Uterus (tissue), 4 donors: Measurements from ENCODE around the gene EHBP1L1. TPM values are rescaled to one million over a fixed set of nuclear protein-coding genes. Genes with fewer than 3 reads are reported as not detected.

ENCODE experiments used
- DNase-seq, 2 donors: peaks; one replicate each; pipeline ENCODE4 v3.0.0-alpha.2; 2019 to 2020
- H3K27ac ChIP-seq, 2 donors: fragments of 200-600 bp; sonication (generic); 1 replicate in 1 of 2; 2 replicates in 1 of 2; pipeline ENCODE4 v1.5.1; 2016 to 2018
- H3K27me3 ChIP-seq, 2 donors: fragments of 200-600 bp; sonication (generic); one replicate each; pipeline ENCODE4 v1.5.1; 2018 to 2019; ENCODE audit warnings: control low read depth in 1 of 2
- H3K36me3 ChIP-seq, 2 donors: fragments of 200-600 bp; sonication (generic); one replicate each; pipeline ENCODE4 v1.5.1; 2019; ENCODE audit warnings: control low read depth in 1 of 2
- H3K4me1 ChIP-seq, 2 donors: fragments of 200-600 bp; sonication (generic); one replicate each; pipeline ENCODE4 v1.5.1; 2018 to 2019; ENCODE audit warnings: control low read depth in 1 of 2
- H3K4me3 ChIP-seq, 2 donors: fragments of 200-600 bp; sonication (generic); 1 replicate in 1 of 2; 2 replicates in 1 of 2; pipeline ENCODE4 v1.5.1; 2018 to 2019; ENCODE audit warnings: mild to moderate bottlenecking in 1 of 2
- H3K9me3 ChIP-seq, 2 donors: fragments of 200-600 bp; sonication (generic); one replicate each; pipeline ENCODE4 v1.5.1; 2019; ENCODE audit warnings: control low read depth in 1 of 2
- POLR2A ChIP-seq, 2 donors: fragments of 450-650 bp; IDR thresholded peaks; one replicate each; pipeline ENCODE4 v1.6.1; 2016; ENCODE audit warnings: antibody characterized with exemption in 2 of 2, mild to moderate bottlenecking in 1 of 2, moderate library complexity in 1 of 2
- intact Hi-C: fragments of 100-400 bp; cut with DNase I; formaldehyde crosslinking; loops from one replicate; pipeline ENCODE4 v1.15.1; 2023; ENCODE audit warnings: low total_unique reads
- total RNA-seq, 4 donors: library from RNA; depleted of rRNA in 3 of 4; stranded (reverse); fragments of >200 nt in 3 of 4; gene quantifications; one replicate each; pipeline versions ENCODE4 v1.1.0 to v1.2.4, GENCODE V29; 2014 to 2023
- TF ChIP-seq, protein P1 (sequence below), 4 experiments: fragments of 200-600 bp in 2 of 4; fragments of 450-650 bp in 2 of 4; sonication (generic) in 2 of 4; IDR thresholded peaks; one replicate each; pipeline ENCODE4 v1.5.1; 2016 to 2019; ENCODE audit warnings: antibody characterized with exemption in 4 of 4, mild to moderate bottlenecking in 2 of 4, moderate library complexity in 1 of 4
- donor health status: DM: yes; HTN: yes; CAD: no.

The EHBP1L1 gene
- total RNA-seq, 4 donors from 2014 or later = 44.2 to 159 (median 69.5) TPM

DNA sequence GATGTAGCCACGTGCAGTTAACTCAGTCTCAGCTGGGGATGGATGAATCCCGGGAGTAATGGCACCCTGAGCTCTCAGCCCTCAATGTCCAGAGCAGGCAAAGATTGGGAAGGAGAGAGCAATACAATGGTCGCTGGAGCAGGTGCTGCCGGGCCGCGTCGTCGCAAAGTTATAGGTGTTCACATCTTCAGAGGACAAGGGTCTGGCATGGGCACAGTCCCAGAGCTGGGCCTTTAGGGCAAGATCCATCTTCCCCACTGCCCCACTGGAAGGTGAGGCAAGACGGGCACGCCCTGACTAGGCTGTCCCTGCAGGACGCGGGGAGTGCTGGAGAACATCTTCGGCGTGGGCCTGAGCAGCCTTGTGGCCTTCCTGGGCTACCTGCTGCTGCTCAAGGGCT is 47.3 kb downstream of the EHBP1L1 start:
- no peaks in the 10 kb centered on the region for H3K9me3 ChIP-seq
- TF ChIP-seq, protein P1, sequence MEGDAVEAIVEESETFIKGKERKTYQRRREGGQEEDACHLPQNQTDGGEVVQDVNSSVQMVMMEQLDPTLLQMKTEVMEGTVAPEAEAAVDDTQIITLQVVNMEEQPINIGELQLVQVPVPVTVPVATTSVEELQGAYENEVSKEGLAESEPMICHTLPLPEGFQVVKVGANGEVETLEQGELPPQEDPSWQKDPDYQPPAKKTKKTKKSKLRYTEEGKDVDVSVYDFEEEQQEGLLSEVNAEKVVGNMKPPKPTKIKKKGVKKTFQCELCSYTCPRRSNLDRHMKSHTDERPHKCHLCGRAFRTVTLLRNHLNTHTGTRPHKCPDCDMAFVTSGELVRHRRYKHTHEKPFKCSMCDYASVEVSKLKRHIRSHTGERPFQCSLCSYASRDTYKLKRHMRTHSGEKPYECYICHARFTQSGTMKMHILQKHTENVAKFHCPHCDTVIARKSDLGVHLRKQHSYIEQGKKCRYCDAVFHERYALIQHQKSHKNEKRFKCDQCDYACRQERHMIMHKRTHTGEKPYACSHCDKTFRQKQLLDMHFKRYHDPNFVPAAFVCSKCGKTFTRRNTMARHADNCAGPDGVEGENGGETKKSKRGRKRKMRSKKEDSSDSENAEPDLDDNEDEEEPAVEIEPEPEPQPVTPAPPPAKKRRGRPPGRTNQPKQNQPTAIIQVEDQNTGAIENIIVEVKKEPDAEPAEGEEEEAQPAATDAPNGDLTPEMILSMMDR (IDR thresholded peaks at IDR 0.05) = no peak
- no peak for TF ChIP-seq POLR2A (IDR thresholded peaks at IDR 0.05)
- no peak overlapping the region for H3K4me3 ChIP-seq
- H3K36me3 ChIP-seq = no peaks in the 10 kb centered on the region
- no peak for DNase-seq
- H3K27me3 ChIP-seq = no peaks in the 10 kb centered on the region
- intact Hi-C loops = no loop called here
- no peak overlapping the region for H3K27ac ChIP-seq
- H3K4me1 ChIP-seq = no peaks in the 10 kb centered on the region

DNA sequence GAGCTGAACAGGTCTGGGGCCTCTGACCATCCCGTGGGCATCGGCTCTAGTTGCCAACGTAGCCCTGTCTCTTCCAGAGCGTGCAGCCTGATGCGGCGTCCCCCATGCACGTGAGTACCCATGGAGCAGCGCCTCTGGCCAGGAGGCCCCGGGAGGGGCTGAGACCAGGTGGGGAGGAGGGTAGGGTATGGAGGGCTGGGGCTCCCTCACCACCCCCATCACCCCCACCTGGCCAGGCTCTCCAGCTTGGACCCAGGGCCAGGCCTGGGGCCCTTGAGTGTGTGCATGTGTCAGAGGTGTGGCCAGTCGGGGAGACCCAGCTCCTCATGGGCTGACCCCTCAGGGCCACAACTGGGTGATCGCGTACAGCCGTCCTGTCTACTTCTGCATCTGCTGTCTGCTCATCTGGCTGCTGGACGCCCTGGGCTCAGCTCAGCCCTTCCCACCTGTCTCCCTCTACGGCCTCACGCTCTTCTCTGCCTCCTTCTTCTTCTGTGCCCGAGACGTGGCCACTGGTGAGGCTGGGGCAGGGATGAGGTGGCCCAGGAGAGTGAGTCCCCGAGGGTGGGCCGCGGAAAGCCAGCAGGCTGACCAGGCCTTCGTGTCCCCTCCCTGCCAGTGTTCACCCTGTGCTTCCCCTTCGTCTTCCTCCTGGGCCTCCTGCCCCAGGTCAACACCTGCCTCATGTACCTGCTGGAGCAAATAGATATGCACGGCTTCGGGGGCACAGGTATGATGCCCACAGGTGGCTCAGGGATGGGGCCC is 48.2 kb downstream of the EHBP1L1 start:
- intact Hi-C loops = no loop called here
- no peaks in the 10 kb centered on the region for H3K36me3 ChIP-seq

DNA sequence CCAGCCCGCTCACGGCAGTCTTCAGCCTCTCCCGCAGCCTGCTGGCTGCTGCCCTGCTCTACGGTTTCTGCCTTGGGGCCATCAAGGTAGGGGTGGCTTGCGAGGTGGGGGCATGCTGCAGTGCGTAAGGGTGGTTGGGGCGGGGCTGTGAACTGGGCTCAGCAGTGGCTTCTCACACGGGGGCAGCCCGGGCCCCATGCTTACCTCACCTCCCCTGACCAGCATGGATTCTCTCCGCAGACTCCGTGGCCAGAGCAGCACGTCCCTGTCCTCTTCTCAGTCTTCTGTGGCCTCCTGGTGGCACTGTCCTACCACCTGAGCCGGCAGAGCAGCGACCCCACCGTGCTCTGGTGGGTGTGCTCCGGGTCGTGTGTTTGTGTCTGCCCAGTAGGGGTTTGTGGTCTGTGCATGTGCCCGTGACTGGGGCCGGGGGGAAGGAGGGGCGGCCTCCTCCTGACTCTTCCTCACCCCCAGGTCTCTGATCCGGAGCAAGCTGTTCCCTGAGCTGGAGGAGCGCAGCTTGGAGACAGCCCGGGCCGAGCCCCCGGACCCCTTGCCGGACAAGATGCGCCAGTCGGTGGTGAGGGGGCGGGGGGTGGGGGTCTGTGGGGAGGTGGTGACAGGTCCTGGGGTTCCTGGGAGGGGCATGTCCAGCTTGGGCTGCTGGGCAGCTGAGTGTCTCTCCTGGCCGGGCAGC is 49.2 kb downstream of the EHBP1L1 start:
- no peaks in the 10 kb centered on the region for H3K9me3 ChIP-seq
- no peak overlapping the region for H3K27ac ChIP-seq
- H3K4me1 ChIP-seq = no peaks in the 10 kb centered on the region
- intact Hi-C loops = no loop called here
- no peak for TF ChIP-seq POLR2A (IDR thresholded peaks at IDR 0.05)
- TF ChIP-seq, protein P1 (IDR thresholded peaks at IDR 0.05) = no peak
- no peak overlapping the region for H3K4me3 ChIP-seq
- H3K27me3 ChIP-seq = no peaks in the 10 kb centered on the region
- no peak for DNase-seq
- no peaks in the 10 kb centered on the region for H3K36me3 ChIP-seq

More for the DNA sequence above, 48.2 kb downstream of the EHBP1L1 start:
- TF ChIP-seq, protein P1 (IDR thresholded peaks at IDR 0.05) = no peak
- TF ChIP-seq POLR2A (IDR thresholded peaks at IDR 0.05) = no peak
- DNase-seq = no peak
- H3K27me3 ChIP-seq = no peaks in the 10 kb centered on the region
- no peaks in the 10 kb centered on the region for H3K4me1 ChIP-seq
- no peak overlapping the region for H3K4me3 ChIP-seq
- no peak overlapping the region for H3K27ac ChIP-seq
- H3K9me3 ChIP-seq = no peaks in the 10 kb centered on the region

DNA sequence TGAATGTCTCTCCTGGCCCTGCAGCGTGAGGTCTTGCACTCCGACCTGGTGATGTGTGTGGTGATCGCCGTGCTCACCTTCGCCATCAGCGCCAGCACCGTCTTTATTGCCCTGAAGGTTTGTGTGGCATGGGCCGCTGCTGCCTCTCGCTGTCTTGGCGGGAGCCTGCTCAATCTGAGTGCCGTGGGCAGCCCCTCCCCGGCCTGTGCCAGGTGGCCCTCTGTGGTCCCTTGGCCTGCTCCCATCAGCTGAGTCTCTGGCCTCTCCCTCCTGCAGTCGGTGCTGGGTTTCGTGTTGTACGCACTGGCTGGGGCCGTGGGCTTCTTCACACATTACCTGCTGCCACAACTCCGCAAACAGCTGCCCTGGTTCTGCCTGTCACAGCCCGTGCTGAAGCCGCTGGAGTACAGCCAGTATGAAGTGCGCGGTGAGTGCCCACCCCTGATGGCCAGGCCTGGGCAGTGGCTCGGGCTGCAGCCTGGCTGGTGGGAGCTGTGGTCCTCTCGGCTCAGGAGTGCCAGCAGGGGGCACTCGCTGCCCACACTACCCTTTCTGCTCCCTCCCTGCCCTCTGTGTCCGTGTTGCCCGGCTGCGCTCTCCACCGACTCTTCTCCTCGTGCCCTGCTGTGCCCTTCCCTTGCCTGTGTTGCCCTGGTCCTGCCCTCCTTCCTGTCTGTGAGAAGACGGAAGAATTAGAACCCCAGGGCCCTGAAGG is 49.9 kb downstream of the EHBP1L1 start:
- no peak overlapping the region for H3K27ac ChIP-seq
- no peaks in the 10 kb centered on the region for H3K9me3 ChIP-seq
- no peaks in the 10 kb centered on the region for H3K36me3 ChIP-seq
- no peaks in the 10 kb centered on the region for H3K4me1 ChIP-seq
- DNase-seq = peak in 1 of 2 donors; percentile 52
- H3K27me3 ChIP-seq = no peaks in the 10 kb centered on the region
- intact Hi-C loops = no loop called here
- TF ChIP-seq POLR2A (IDR thresholded peaks at IDR 0.05) = no peak
- TF ChIP-seq, protein P1 (IDR thresholded peaks at IDR 0.05) = peak in 3 of 4 experiments; percentile 50 to 66 (median 54)
- no peak overlapping the region for H3K4me3 ChIP-seq
